Ecto neural progenitor cell (in vitro differentiated cells): Measurements from ENCODE around the gene THBS2.
A peak's percentile ranks its signal among the peaks of the same experiment; 100 is the strongest.
"Not testable (repeated sequence)": the region's sequence is repeated elsewhere in the genome, so short reads cannot be mapped to it uniquely, and the experiment has no call there.

Experiments
- DNase-seq: peaks from one replicate; pipeline ENCODE4 v3.0.0-alpha.2; 2018; ENCODE audit warnings: low spot score

Gene THBS2

DNA sequence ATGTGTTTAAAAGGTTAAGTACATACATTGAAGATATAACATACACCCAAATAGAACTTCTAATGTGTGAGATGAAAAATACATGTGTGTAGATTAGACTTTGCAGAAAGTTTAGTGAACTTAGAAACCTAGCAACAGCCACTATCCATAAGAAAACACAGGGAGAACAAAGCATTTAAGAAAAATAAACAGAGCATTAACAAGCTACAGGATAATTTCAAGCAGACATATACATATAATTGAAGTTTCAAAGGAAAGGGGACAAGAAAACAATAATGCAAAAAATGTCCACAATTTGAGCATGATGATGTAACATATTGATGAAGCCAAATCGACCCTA, 18.2 kb upstream of the THBS2 start:
- no peak for DNase-seq

- DNase-seq, result peak; percentile 46
Measured at GRCh38 chr6:169271158-169271876, 17.7 kb upstream of the THBS2 start.

- not testable (repeated sequence) for DNase-seq
Measured at GRCh38 chr6:169270077-169270380, 16.4 kb upstream of the THBS2 start.

- DNase-seq, result peak; percentile 23
Measured at GRCh38 chr6:169269180-169270076, 15.8 kb upstream of the THBS2 start.

GRCh38 chr6:169268276-169268675, 14.6 kb upstream of the THBS2 start:
- no peak for DNase-seq

GRCh38 chr6:169266746-169267591, 13.3 kb upstream of the THBS2 start:
- DNase-seq, result no peak

DNA sequence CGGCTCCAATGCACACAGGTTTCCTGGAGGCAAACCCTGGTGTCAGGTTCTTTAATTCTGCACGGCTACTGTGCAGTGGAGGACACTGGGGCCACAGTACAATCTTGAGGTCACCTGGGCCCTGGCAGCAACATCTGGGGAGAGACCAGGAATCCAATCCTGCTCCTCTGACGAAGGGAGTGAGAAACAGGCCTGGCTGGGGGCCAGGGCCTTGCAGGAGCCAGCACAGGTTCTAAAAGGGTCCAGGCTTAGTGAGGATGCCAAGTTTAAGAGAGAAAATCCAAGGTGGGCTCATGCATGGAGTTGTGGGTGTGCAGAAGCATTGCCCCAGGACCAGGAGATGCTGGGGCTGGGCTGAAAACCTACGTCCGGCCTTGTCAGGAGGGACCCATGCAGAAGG, 12.6 kb upstream of the THBS2 start:
- no peak for DNase-seq

DNA sequence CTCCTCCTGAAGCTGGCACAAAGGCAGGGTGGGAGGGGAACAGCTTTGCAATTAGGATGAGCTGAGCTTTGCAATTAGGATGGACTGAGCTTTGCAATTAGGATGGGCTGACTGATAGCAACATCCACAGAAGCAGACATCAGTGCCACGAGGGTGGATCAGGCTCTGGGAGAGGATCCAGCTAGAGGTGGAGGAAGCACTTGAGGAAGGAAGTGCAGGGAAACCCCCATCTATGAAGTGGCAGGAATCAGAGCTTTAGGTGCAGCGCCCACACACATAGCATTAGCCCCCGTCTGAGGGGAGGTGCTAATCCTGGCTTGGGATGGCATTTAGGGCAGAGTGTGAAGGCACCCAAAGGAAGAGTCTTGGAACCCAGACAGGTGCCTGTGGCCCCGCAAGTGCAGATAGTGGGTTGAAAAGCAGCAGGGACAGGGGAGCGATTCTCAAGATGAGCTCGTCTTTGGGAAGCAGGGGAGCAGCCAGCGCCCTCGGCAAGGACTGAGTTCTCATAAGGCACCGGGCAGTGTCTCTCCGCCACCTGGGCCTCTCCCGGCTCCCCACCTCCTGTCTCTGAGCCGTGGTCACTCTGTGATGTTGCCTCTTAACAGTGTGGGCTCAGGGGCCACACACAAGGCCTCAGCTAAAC, 12.0 kb upstream of the THBS2 start:
- no peak for DNase-seq

DNA sequence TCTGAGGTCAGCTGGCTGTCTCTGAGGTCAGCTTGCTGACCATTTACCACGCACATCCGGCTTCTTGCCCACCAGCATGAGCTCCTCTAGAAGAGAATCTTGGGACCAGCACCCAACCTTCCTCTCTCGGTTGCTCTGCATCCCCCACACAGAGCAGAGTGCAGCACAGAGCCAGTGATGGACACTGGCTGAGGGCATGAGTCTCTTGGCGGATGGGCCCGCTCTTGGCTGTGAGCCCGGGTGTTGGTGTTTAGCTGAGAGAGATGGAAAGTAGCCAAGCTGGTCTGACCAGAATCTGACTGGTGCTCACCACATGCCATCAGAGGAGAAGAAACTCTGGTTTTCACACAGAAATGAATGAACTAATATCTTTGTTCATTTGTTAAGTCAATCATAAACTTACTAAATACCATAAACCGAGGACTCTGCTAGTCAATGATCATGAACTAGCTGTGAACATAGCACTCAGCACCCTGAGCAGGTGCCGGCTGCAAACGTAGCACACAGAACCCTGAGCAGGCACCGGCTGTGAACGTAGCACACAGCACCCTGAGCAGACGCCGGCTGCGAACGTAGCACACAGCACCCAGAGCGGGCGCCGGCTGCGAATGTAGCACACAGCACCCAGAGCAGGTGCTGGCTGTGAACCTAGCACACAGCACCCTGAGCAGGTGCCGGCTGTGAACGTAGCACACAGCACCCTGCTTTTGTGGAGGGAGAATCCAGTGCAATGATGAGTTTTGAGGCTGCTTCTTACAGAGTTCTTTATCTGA, 10.4 kb upstream of the THBS2 start:
- no peak for DNase-seq

GRCh38 chr6:169263374-169263773, 9.7 kb upstream of the THBS2 start:
- DNase-seq, result no peak

GRCh38 chr6:169262602-169263001, 9.0 kb upstream of the THBS2 start:
- not testable (repeated sequence) for DNase-seq

DNA sequence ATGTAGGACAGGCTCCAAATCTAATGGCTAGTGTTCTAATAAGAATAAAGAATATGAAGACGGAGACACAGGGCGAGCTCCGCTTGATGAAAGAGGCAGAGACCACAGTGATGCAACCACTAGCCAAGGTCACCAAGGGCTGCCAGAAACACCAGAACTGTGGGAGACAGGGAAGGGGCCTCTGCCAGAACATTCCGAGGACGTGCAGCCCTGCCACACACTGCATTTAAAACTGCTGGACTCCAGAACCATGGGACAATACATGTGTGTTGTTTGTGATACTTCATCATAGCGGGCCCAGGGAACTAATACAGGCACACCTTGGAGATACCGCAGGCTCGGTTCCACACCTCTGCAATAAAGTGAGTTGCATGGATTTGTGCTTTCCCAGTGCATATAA, 2.9 kb upstream of the THBS2 start:
- DNase-seq, result no peak

GRCh38 chr6:169256061-169256460, 2.4 kb upstream of the THBS2 start:
- DNase-seq, result no peak

- no peak for DNase-seq
Measured at GRCh38 chr6:169255643-169256042, 2.0 kb upstream of the THBS2 start.

DNA sequence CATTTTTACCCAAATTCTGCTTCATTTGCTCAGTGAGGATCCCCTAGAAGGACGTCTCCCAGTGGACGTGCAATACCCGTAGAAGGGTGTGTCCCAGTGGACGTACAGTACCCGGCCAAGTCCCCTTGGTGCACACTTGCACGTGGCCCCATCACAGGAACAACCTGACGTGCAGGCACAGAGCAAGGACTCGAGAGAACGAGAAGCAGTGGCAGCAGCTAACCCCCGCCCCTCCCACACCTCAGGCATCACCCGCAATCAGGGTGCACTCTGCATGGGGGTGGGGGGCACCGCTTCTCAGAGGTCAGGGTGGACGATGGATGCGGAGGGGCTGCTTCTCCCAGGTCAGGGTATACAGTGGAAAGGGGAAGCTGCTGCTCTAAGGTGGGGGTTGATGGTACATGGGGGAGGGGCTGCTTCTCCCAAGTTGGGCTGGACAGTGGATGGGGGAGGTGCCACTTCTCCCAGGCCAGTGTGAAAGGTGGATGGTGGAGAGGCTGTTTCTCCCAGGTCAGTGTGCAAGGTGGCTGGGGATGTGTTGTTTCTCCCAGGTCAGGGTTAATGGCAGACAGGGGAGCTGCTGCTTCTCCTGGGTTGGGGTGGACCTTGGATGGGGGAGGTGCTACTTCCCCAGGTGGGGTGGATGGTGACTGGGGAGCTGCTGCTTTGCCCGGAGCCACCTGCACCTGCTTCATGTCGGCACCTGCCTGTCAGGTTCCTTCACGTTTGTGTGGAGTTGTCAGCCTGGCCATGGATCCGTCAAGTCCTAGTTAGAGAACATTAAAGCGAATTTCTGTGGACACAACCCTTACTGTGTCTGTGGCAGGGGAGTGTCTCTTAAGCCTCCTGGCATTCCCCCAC, 1.0 kb upstream of the THBS2 start:
- DNase-seq, result no peak

DNA sequence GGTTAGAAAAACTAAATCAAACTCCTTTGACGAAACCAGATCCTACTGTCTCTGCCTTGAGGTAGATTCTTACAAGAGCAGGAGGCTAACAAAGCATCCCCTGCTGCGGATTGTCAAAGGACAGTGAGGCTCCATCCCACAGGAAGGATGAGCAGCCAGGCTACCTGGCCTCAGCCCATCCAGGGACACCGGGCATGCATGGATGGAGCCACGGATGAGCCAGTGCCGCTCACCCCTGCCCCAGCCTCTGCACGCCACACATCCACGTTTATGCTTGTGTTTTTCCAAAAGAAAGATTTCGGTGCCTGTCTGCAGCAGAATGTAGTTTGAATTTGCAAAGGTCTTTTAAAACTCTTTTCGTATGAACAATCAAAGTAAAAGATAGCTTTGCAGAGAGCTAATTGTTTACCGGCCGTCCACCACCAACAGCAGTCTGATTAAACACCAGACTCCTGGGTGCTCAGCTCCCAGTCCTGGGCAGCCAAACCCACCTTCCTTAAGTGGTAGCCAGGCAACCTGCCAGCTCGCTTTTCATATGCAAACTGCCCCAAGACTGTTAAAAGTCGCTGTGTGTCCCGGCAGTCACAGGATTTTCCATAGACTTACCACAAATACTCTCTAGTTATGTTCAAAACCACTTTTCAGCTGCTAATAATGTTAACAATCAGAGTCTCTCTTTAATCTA, 999 bp downstream of the THBS2 start:
- DNase-seq, result no peak

- DNase-seq, result no peak
Measured at GRCh38 chr6:169251822-169252504, 1.7 kb downstream of the THBS2 start.

- no peak for DNase-seq
Measured at GRCh38 chr6:169251371-169251802, 2.3 kb downstream of the THBS2 start.

DNA sequence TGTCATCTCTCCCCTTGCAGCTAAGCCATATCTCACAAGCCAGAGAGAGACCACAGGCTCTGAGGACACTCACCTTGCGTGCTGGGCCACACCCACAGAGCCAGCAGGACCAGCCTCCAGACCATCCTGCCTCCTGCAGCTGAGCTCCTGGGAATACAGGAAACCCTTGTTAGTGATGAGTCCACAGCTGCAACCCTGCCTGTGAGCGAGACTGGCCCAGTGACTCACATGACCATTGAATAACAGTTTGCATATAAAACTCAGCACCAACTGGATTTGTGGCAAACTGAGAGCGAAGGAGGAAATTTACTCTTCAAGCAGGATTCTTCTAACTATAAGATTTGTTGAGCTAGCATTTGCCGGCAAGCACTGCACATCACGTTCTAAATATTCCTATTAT, 3.0 kb downstream of the THBS2 start:
- DNase-seq, result no peak
